B cell (primary cell): ENCODE data around the gene C17orf67. TPM values are rescaled to one million over a fixed set of nuclear protein-coding genes. Genes with fewer than 3 reads are reported as not detected.

Experiments
- ATAC-seq: fragments of 200-7000 bp; cut with Tn5 transposase; one replicate; pipeline ENCODE4 v1.10.0; 2021; ENCODE audit warnings: low read depth, mild to moderate bottlenecking, moderate number of reproducible peaks, moderate library complexity
- CTCF ChIA-PET: fragments of 350-600 bp; sonication (Branson Sonifier 250); formaldehyde crosslinking; loops from one replicate; lab custom pipeline; 2021; ENCODE audit warnings: antibody characterized with exemption, inconsistent platforms; lab: Charles Lee
- POLR2A ChIA-PET: fragments of 350-600 bp; sonication (Branson Sonifier 250); formaldehyde crosslinking; loops from one replicate; lab custom pipeline; 2021; ENCODE audit warnings: antibody characterized with exemption; lab: Charles Lee
- DNase-seq: peaks from one replicate; pipeline ENCODE4 v3.0.0; 2013
- H2AFZ ChIP-seq: 2 replicates; pipeline ENCODE4 v1.6.1; 2012; ENCODE audit warnings: mild to moderate bottlenecking, low read depth, low read length; ENCODE audit not compliant: insufficient read depth, poor library complexity, severe bottlenecking
- H3K27ac ChIP-seq, 2 donors: 1 replicate in 1 of 2; 2 replicates in 1 of 2; pipeline ENCODE4 v1.5.1; 2012 to 2013; ENCODE audit warnings: low read length in 2 of 2, mild to moderate bottlenecking in 2 of 2, moderate library complexity in 1 of 2
- H3K27me3 ChIP-seq, 4 experiments: fragments of 200-600 bp in 1 of 4; sonication (generic) in 1 of 4; replicated peaks in 1 of 4; 1 replicate in 2 of 4; 2 replicates in 2 of 4; pipeline versions ENCODE4 v1.6.1 to v1.7.0; 2013 to 2016; ENCODE audit warnings: low read length in 3 of 4, mild to moderate bottlenecking in 2 of 4, mixed read lengths in 1 of 4, moderate library complexity in 1 of 4; ENCODE audit not compliant: insufficient read depth in 4 of 4, control insufficient read depth in 3 of 4; ENCODE audit errors: control extremely low read depth in 1 of 4
- H3K36me3 ChIP-seq, 2 experiments: replicated peaks in 1 of 2; 1 replicate in 1 of 2; 2 replicates in 1 of 2; pipeline versions ENCODE4 v1.6.1 to v1.7.1; 2013; ENCODE audit warnings: low read length in 1 of 2; ENCODE audit not compliant: insufficient read depth in 2 of 2, control insufficient read depth in 1 of 2; ENCODE audit errors: control extremely low read depth in 1 of 2, extremely low read depth in 1 of 2
- H3K4me1 ChIP-seq, 2 donors: fragments of 200-600 bp in 1 of 2; sonication (generic) in 1 of 2; 1 replicate in 1 of 2; 2 replicates in 1 of 2; pipeline versions ENCODE4 v1.5.1 to v1.6.1; 2013 to 2017; ENCODE audit warnings: low read length in 2 of 2; ENCODE audit not compliant: control insufficient read depth in 2 of 2, insufficient read depth in 2 of 2
- H3K4me2 ChIP-seq: replicated peaks from 2 replicates; pipeline ENCODE3; 2012; ENCODE audit warnings: mild to moderate bottlenecking, low read depth, low read length; ENCODE audit not compliant: poor library complexity, severe bottlenecking
- H3K4me3 ChIP-seq, 5 experiments: fragments of 200-600 bp in 1 of 5; sonication (generic) in 1 of 5; 1 replicate in 3 of 5; 2 replicates in 2 of 5; pipeline versions ENCODE4 v1.5.1 to v1.7.0; 2011 to 2016; ENCODE audit warnings: low read length in 4 of 5, mild to moderate bottlenecking in 4 of 5, low read depth in 2 of 5, control low read depth in 1 of 5, moderate library complexity in 1 of 5; ENCODE audit not compliant: insufficient read depth in 1 of 5; ENCODE audit errors: control extremely low read depth in 1 of 5, extremely low read depth in 1 of 5
- H3K79me2 ChIP-seq: fragments of 200-600 bp; sonication (generic); one replicate; pipeline ENCODE4 v1.6.0; 2016; ENCODE audit warnings: low read length; ENCODE audit not compliant: control insufficient read depth, insufficient read depth
- H3K9ac ChIP-seq: fragments of 200-600 bp; sonication (generic); 2 replicates; pipeline ENCODE4 v1.6.1; 2017; ENCODE audit warnings: mild to moderate bottlenecking, low read length, moderate library complexity
- H3K9me3 ChIP-seq, 3 donors: one replicate each; pipeline versions ENCODE4 v1.6.1 to v1.7.1; 2013; ENCODE audit warnings: low read length in 2 of 3; ENCODE audit not compliant: control insufficient read depth in 2 of 3, insufficient read depth in 1 of 3; ENCODE audit errors: control extremely low read depth in 1 of 3
- H4K20me1 ChIP-seq: 2 replicates; pipeline ENCODE4 v1.6.0; 2012; ENCODE audit warnings: mild to moderate bottlenecking, low read length; ENCODE audit not compliant: insufficient read depth, control insufficient read depth, poor library complexity, severe bottlenecking
- H3K27ac Mint-ChIP-seq: one replicate; pipeline ENCODE4 v1.8.0; 2021; ENCODE audit warnings: mixed read lengths
- H3K27me3 Mint-ChIP-seq: one replicate; pipeline ENCODE4 v1.8.0; 2021; ENCODE audit warnings: mixed read lengths
- H3K4me1 Mint-ChIP-seq: one replicate; pipeline ENCODE4 v1.8.0; 2021; ENCODE audit warnings: mixed read lengths
- H3K4me3 Mint-ChIP-seq: one replicate; pipeline ENCODE4 v1.8.0; 2021; ENCODE audit warnings: mixed read lengths
- H3K9me3 Mint-ChIP-seq: one replicate; pipeline ENCODE4 v1.8.0; 2022; ENCODE audit warnings: mixed read lengths; ENCODE audit not compliant: insufficient read depth
- EZH2 ChIP-seq: IDR thresholded peaks from 2 replicates; pipeline ENCODE4 v1.6.1; 2012; ENCODE audit warnings: borderline replicate concordance, low read depth, mild to moderate bottlenecking, moderate library complexity, low read length; ENCODE audit not compliant: insufficient read depth, poor library complexity, severe bottlenecking
- WGBS: methylation state at CpG from one replicate; pipeline ENCODE4 v1.1.5; 2013; ENCODE audit warnings: missing lambda C conversion rate; ENCODE audit not compliant: insufficient coverage; 5-methylcytosine and 5-hydroxymethylcytosine counted together
- intact Hi-C: fragments of 100-400 bp; cut with micrococcal nuclease; formaldehyde crosslinking; loops from one replicate; pipeline ENCODE4 v1.10.0; 2022
- polyA plus RNA-seq: library from polyadenylated mRNA; depleted of rRNA; stranded (reverse); fragments of >200 nt; gene quantifications from 2 replicates; pipeline ENCODE4 v1.2.3, GENCODE V29; 2012
- total RNA-seq, 2 donors: library from RNA; stranded (reverse); fragments of 120-200 nt in 1 of 2; gene quantifications; 1 replicate in 1 of 2; 2 replicates in 1 of 2; pipeline versions ENCODE4 v1.2.3 to v1.2.4, GENCODE V29; 2013 to 2022
- TF ChIP-seq, protein P1 (sequence below): fragments of 200-600 bp; IDR thresholded peaks from one replicate; pipeline ENCODE4 v1.8.0; 2022; ENCODE audit warnings: antibody characterized with exemption, mild to moderate bottlenecking

C17orf67 gene
- total and polyA plus RNA-seq, 2 donors (not counting 1 experiment from before 2014, with no cell fraction given), result 5.0 to 10.0 TPM

DNA sequence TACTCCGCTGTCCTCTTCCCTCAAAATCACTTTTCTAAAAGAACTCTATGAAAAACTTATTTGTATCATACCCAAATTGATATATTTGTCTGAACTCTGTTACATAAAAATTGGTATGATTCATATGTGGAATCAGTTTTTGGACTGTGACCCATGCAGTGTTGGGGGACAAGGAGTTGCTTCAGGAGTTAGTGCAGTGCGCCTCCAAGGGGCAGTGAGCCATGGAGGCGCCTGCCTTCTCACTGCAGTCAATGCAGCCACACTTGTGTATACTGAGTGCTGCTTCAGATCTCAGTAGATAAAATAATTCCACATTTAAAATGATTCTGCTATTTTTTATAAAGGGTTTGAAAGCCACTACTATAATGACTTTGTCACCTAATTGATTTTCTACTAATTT lies 32.8 kb upstream of the C17orf67 start:
- Histone ChIP-seq H3K9ac (no peak overlapping the region), H2AFZ (no peak overlapping the region), H3K27ac (no peak overlapping the region), H3K4me3 (no peak overlapping the region), H3K4me2 (no peak overlapping the region), H4K20me1 (no peaks in the 10 kb centered on the region), H3K9me3 (no peaks in the 10 kb centered on the region), H3K4me1 (peaks cover 4 to 7% of the 10 kb centered on the region in 2 donors), H3K27me3 (no peaks in the 10 kb centered on the region), H3K36me3 (peaks cover 0 to 11% of the 10 kb centered on the region in 2 experiments), H3K79me2 (no peaks in the 10 kb centered on the region)
- no peak for TF ChIP-seq EZH2
- TF ChIP-seq, protein P1, sequence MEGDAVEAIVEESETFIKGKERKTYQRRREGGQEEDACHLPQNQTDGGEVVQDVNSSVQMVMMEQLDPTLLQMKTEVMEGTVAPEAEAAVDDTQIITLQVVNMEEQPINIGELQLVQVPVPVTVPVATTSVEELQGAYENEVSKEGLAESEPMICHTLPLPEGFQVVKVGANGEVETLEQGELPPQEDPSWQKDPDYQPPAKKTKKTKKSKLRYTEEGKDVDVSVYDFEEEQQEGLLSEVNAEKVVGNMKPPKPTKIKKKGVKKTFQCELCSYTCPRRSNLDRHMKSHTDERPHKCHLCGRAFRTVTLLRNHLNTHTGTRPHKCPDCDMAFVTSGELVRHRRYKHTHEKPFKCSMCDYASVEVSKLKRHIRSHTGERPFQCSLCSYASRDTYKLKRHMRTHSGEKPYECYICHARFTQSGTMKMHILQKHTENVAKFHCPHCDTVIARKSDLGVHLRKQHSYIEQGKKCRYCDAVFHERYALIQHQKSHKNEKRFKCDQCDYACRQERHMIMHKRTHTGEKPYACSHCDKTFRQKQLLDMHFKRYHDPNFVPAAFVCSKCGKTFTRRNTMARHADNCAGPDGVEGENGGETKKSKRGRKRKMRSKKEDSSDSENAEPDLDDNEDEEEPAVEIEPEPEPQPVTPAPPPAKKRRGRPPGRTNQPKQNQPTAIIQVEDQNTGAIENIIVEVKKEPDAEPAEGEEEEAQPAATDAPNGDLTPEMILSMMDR, result no peak
- ChIA-PET POLR2A (no interaction called here), CTCF (no interaction called here)
- DNase-seq (no peak), ATAC-seq (no peak)
- peaks cover 10% of the 10 kb centered on the region for H3K4me1 Mint-ChIP-seq
- no peaks in the 10 kb centered on the region for H3K9me3 Mint-ChIP-seq
- H3K27ac Mint-ChIP-seq, result no peak overlapping the region
- WGBS, result 100% methylated on average over 1 of the region's 3 CpGs
- no peaks in the 10 kb centered on the region for H3K27me3 Mint-ChIP-seq
- H3K4me3 Mint-ChIP-seq, result no peak overlapping the region
- intact Hi-C loops, result loop anchor here (10.0 kb wide), 1 partner anchor 52 kb away; no protein-coding TSS in a partner anchor

DNA sequence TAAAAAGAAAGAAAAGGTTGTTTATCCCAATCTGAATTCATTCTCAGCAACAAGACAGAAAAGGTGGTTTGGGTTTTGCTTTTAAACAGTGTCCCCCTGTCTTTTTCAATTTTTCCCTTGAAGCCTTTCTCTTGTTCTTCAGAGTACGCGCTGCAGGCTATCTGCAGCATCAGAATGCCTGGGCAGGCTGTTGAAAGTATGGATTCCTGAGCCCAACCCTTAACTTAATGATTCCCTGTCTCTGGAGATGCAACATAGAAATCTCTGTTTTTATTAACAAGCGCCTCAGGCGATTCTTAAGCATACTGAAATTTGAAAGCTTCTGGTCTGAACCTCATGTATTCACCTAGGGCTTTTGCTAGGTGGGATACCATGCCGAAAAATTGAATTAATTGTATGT lies 32.4 kb upstream of the C17orf67 start:
- intact Hi-C loops, result loop anchor here (10.0 kb wide), 1 partner anchor 51 kb away; no protein-coding TSS in a partner anchor
- Mint-ChIP-seq H3K27ac (no peak overlapping the region), H3K9me3 (no peaks in the 10 kb centered on the region), H3K4me1 (peaks cover 10% of the 10 kb centered on the region), H3K27me3 (no peaks in the 10 kb centered on the region), H3K4me3 (no peak overlapping the region)
- DNase-seq, result no peak
- H4K20me1 ChIP-seq, result no peaks in the 10 kb centered on the region
- no peak for ATAC-seq
- H3K4me3 ChIP-seq, result no peak overlapping the region
- no peaks in the 10 kb centered on the region for H3K79me2 ChIP-seq
- H3K27ac ChIP-seq, result no peak overlapping the region
- ChIA-PET CTCF (no interaction called here), POLR2A (no interaction called here)
- no peak overlapping the region for H2AFZ ChIP-seq
- H3K4me2 ChIP-seq, result no peak overlapping the region
- no peaks in the 10 kb centered on the region for H3K9me3 ChIP-seq
- no peak overlapping the region for H3K9ac ChIP-seq
- TF ChIP-seq EZH2, result no peak
- TF ChIP-seq, protein P1, result no peak
- no peaks in the 10 kb centered on the region for H3K27me3 ChIP-seq
- 90% methylated on average over 2 of the region's 5 CpGs for WGBS
- peaks cover 0 to 11% of the 10 kb centered on the region in 2 experiments for H3K36me3 ChIP-seq
- H3K4me1 ChIP-seq, result peaks cover 4 to 7% of the 10 kb centered on the region in 2 donors
